ENCODE measurements around the gene CPT1A. TPM values are rescaled to one million over a fixed set of nuclear protein-coding genes. Genes with fewer than 3 reads are reported as not detected.

CPT1A gene
- total RNA-seq, 1 experiment from 2014 or later = 13.1 TPM

GRCh38 chr11:68727783-68728182, 113.9 kb downstream of the CPT1A start:
- no peak overlapping the region for H3K27ac ChIP-seq (ENCODE audit: low read length)
- 0 out of 2 replicates have a peak, but pooled peaks cover 3% of the 10 kb centered on the region for H4K20me1 ChIP-seq (ENCODE audit: insufficient read depth, low read depth, low read length)
- DNase-seq = no peak
- no peaks in the 10 kb centered on the region for H3K9me3 ChIP-seq (ENCODE audit: low read length)
- H2AFZ ChIP-seq (ENCODE audit: low read length) = no peak overlapping the region
- H3K4me2 ChIP-seq (ENCODE audit: low read depth, low read length, poor library complexity, severe bottlenecking) = no peak overlapping the region
- H3K36me3 ChIP-seq (ENCODE audit: insufficient read depth, low read length) = no peaks in the 10 kb centered on the region
- no peak overlapping the region for H3K9ac ChIP-seq (ENCODE audit: low read length)
- no peaks in the 10 kb centered on the region for H3K27me3 ChIP-seq (ENCODE audit: low read length)
- no peaks in the 10 kb centered on the region for H3K79me2 ChIP-seq (ENCODE audit: low read length)
- H3K4me3 ChIP-seq (ENCODE audit: low read length) = no peak overlapping the region
- no peaks in the 10 kb centered on the region for H3K4me1 ChIP-seq (ENCODE audit: low read length)
- no peaks in the 10 kb centered on the region for H3K9me2 ChIP-seq (replicated peaks; ENCODE audit: insufficient read depth, low read length)

- Histone ChIP-seq H3K4me1 (ENCODE audit: low read length) (no peaks in the 10 kb centered on the region), H3K4me2 (ENCODE audit: low read depth, low read length, poor library complexity, severe bottlenecking) (no peak overlapping the region), H3K36me3 (ENCODE audit: insufficient read depth, low read length) (no peaks in the 10 kb centered on the region), H3K27me3 (ENCODE audit: low read length) (no peaks in the 10 kb centered on the region), H3K27ac (ENCODE audit: low read length) (no peak overlapping the region), H3K4me3 (ENCODE audit: low read length) (no peak overlapping the region), H2AFZ (ENCODE audit: low read length) (no peak overlapping the region), H3K79me2 (ENCODE audit: low read length) (no peaks in the 10 kb centered on the region), H4K20me1 (ENCODE audit: insufficient read depth, low read depth, low read length) (0 out of 2 replicates have a peak, but pooled peaks cover 3% of the 10 kb centered on the region), H3K9ac (ENCODE audit: low read length) (no peak overlapping the region), H3K9me2 (replicated peaks; ENCODE audit: insufficient read depth, low read length) (no peaks in the 10 kb centered on the region), H3K9me3 (ENCODE audit: low read length) (no peaks in the 10 kb centered on the region)
- no peak for DNase-seq
Measured at GRCh38 chr11:68724293-68724692, 117.4 kb downstream of the CPT1A start.

DNA sequence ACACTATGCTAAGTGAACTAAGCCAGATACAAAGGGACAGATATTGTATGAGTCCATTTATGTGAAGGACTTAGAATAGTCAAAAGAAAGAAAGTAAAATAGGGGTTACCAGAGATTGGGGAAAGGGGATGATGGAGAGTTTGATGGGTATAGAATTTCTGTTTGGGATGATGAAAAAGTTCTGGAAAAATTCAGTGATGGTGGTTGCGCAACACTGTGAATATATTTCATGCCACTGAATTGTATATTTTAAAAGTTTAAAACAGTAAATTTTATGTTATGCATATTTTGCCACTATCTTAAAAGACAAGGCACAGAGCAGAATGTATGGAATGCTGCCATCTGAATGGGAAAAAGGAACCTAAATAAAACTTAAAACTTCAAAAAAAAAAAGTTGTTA, 119.6 kb downstream of the CPT1A start:
- no peak for DNase-seq
- H3K79me2 ChIP-seq (ENCODE audit: low read length) = no peaks in the 10 kb centered on the region
- no peak overlapping the region for H3K9ac ChIP-seq (ENCODE audit: low read length)
- H3K4me2 ChIP-seq (ENCODE audit: low read depth, low read length, poor library complexity, severe bottlenecking) = no peak overlapping the region
- H4K20me1 ChIP-seq (ENCODE audit: insufficient read depth, low read depth, low read length) = no peaks in the 10 kb centered on the region
- H3K4me3 ChIP-seq (ENCODE audit: low read length) = no peak overlapping the region
- no peaks in the 10 kb centered on the region for H3K36me3 ChIP-seq (ENCODE audit: insufficient read depth, low read length)
- H2AFZ ChIP-seq (ENCODE audit: low read length) = no peak overlapping the region
- H3K27ac ChIP-seq (ENCODE audit: low read length) = no peak overlapping the region
- H3K27me3 ChIP-seq (ENCODE audit: low read length) = no peaks in the 10 kb centered on the region
- no peaks in the 10 kb centered on the region for H3K4me1 ChIP-seq (ENCODE audit: low read length)
- no peaks in the 10 kb centered on the region for H3K9me3 ChIP-seq (ENCODE audit: low read length)
- no peaks in the 10 kb centered on the region for H3K9me2 ChIP-seq (replicated peaks; ENCODE audit: insufficient read depth, low read length)

DNA sequence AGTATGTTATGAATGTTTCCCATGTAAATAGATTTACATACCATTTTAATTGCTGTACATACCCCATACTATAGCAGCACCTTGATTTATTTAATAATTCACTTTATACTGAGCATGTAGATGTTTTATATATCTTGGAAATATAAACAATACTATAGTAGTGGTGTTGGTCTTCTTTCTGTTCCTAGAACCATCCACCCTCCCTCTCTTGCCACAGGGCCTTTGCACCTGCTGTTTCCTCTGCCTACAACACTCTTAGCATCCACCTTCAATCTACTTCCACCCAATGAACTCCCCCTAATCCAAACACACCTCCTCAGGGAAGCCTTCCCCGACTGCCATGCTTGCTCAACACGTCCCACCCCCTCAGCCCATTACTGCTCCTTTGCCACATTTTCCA, 120.6 kb downstream of the CPT1A start:
- no peak overlapping the region for H3K4me2 ChIP-seq (ENCODE audit: low read depth, low read length, poor library complexity, severe bottlenecking)
- no peaks in the 10 kb centered on the region for H3K9me2 ChIP-seq (replicated peaks; ENCODE audit: insufficient read depth, low read length)
- no peak overlapping the region for H3K27ac ChIP-seq (ENCODE audit: low read length)
- no peak overlapping the region for H3K4me3 ChIP-seq (ENCODE audit: low read length)
- DNase-seq = no peak
- H3K79me2 ChIP-seq (ENCODE audit: low read length) = no peaks in the 10 kb centered on the region
- no peaks in the 10 kb centered on the region for H3K36me3 ChIP-seq (ENCODE audit: insufficient read depth, low read length)
- no peak overlapping the region for H2AFZ ChIP-seq (ENCODE audit: low read length)
- no peaks in the 10 kb centered on the region for H4K20me1 ChIP-seq (ENCODE audit: insufficient read depth, low read depth, low read length)
- no peaks in the 10 kb centered on the region for H3K27me3 ChIP-seq (ENCODE audit: low read length)
- H3K4me1 ChIP-seq (ENCODE audit: low read length) = no peaks in the 10 kb centered on the region
- H3K9me3 ChIP-seq (ENCODE audit: low read length) = no peaks in the 10 kb centered on the region
- H3K9ac ChIP-seq (ENCODE audit: low read length) = no peak overlapping the region

GRCh38 chr11:68715456-68716122, 126.1 kb downstream of the CPT1A start:
- no peak overlapping the region for H3K9ac ChIP-seq (ENCODE audit: low read length)
- no peaks in the 10 kb centered on the region for H3K79me2 ChIP-seq (ENCODE audit: low read length)
- H2AFZ ChIP-seq (ENCODE audit: low read length) = no peak overlapping the region
- H3K27me3 ChIP-seq (ENCODE audit: low read length) = no peaks in the 10 kb centered on the region
- H3K4me3 ChIP-seq (ENCODE audit: low read length) = no peak overlapping the region
- DNase-seq = no peak
- no peaks in the 10 kb centered on the region for H4K20me1 ChIP-seq (ENCODE audit: insufficient read depth, low read depth, low read length)
- no peaks in the 10 kb centered on the region for H3K36me3 ChIP-seq (ENCODE audit: insufficient read depth, low read length)
- H3K4me2 ChIP-seq (ENCODE audit: low read depth, low read length, poor library complexity, severe bottlenecking) = no peak overlapping the region
- H3K9me2 ChIP-seq (replicated peaks; ENCODE audit: insufficient read depth, low read length) = no peaks in the 10 kb centered on the region
- H3K9me3 ChIP-seq (ENCODE audit: low read length) = no peaks in the 10 kb centered on the region
- no peaks in the 10 kb centered on the region for H3K4me1 ChIP-seq (ENCODE audit: low read length)
- no peak overlapping the region for H3K27ac ChIP-seq (ENCODE audit: low read length)

GRCh38 chr11:68714060-68714856, 127.5 kb downstream of the CPT1A start:
- H3K79me2 ChIP-seq (ENCODE audit: low read length) = no peaks in the 10 kb centered on the region
- no peaks in the 10 kb centered on the region for H3K4me1 ChIP-seq (ENCODE audit: low read length)
- H3K27me3 ChIP-seq (ENCODE audit: low read length) = no peaks in the 10 kb centered on the region
- H3K9ac ChIP-seq (ENCODE audit: low read length) = no peak overlapping the region
- H4K20me1 ChIP-seq (ENCODE audit: insufficient read depth, low read depth, low read length) = no peaks in the 10 kb centered on the region
- H3K9me3 ChIP-seq (ENCODE audit: low read length) = no peaks in the 10 kb centered on the region
- H3K4me2 ChIP-seq (ENCODE audit: low read depth, low read length, poor library complexity, severe bottlenecking) = no peak overlapping the region
- no peak overlapping the region for H3K27ac ChIP-seq (ENCODE audit: low read length)
- no peak overlapping the region for H3K4me3 ChIP-seq (ENCODE audit: low read length)
- no peak overlapping the region for H2AFZ ChIP-seq (ENCODE audit: low read length)
- no peak for DNase-seq
- no peaks in the 10 kb centered on the region for H3K9me2 ChIP-seq (replicated peaks; ENCODE audit: insufficient read depth, low read length)
- no peaks in the 10 kb centered on the region for H3K36me3 ChIP-seq (ENCODE audit: insufficient read depth, low read length)

GRCh38 chr11:68711114-68711513, 130.6 kb downstream of the CPT1A start:
- Histone ChIP-seq H3K9me3 (ENCODE audit: low read length) (no peaks in the 10 kb centered on the region), H3K4me2 (ENCODE audit: low read depth, low read length, poor library complexity, severe bottlenecking) (no peak overlapping the region), H3K9me2 (replicated peaks; ENCODE audit: insufficient read depth, low read length) (no peaks in the 10 kb centered on the region), H3K9ac (ENCODE audit: low read length) (no peak overlapping the region), H3K4me1 (ENCODE audit: low read length) (no peaks in the 10 kb centered on the region), H3K27me3 (ENCODE audit: low read length) (no peaks in the 10 kb centered on the region), H3K79me2 (ENCODE audit: low read length) (no peaks in the 10 kb centered on the region), H2AFZ (ENCODE audit: low read length) (no peak overlapping the region), H3K36me3 (ENCODE audit: insufficient read depth, low read length) (no peaks in the 10 kb centered on the region), H3K4me3 (ENCODE audit: low read length) (no peak overlapping the region), H4K20me1 (ENCODE audit: insufficient read depth, low read depth, low read length) (no peaks in the 10 kb centered on the region), H3K27ac (ENCODE audit: low read length) (no peak overlapping the region)
- DNase-seq = no peak

DNA sequence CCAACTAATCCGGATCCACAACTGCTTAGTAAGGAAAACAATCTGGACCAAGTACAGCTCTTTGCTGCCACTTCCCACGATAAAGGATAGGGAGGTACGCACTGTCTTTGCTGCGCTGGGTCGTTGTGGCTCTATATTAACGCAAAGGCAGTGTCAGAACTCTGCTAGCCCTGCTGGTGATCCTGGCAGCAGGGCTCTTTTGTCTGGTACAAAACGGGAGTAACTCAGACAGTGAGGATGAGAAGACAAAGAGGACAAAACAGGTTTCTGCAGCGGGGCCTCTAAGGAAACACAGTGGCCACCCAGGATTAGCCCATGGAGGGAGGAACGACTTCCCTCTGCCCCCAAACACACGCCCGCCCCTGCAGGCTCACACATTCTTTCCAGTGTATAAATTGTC, 131.3 kb downstream of the CPT1A start:
- Histone ChIP-seq H3K9me2 (replicated peaks; ENCODE audit: insufficient read depth, low read length) (no peaks in the 10 kb centered on the region), H3K27me3 (ENCODE audit: low read length) (no peaks in the 10 kb centered on the region), H3K4me3 (ENCODE audit: low read length) (no peak overlapping the region), H3K4me1 (ENCODE audit: low read length) (no peaks in the 10 kb centered on the region), H4K20me1 (ENCODE audit: insufficient read depth, low read depth, low read length) (no peaks in the 10 kb centered on the region), H3K79me2 (ENCODE audit: low read length) (no peaks in the 10 kb centered on the region), H3K4me2 (ENCODE audit: low read depth, low read length, poor library complexity, severe bottlenecking) (no peak overlapping the region), H3K36me3 (ENCODE audit: insufficient read depth, low read length) (no peaks in the 10 kb centered on the region), H3K9me3 (ENCODE audit: low read length) (no peaks in the 10 kb centered on the region), H3K9ac (ENCODE audit: low read length) (no peak overlapping the region), H2AFZ (ENCODE audit: low read length) (no peak overlapping the region), H3K27ac (ENCODE audit: low read length) (no peak overlapping the region)
- DNase-seq = no peak

All from Karpas-422 (cell line).